Stimulated activated memory B cell treated with anti-CD40 and anti-IgM and Interleukin-4, amounts not matched to agents 10 μg/mL and 1 μg/mL and 100 μg/mL, for 72 hours (primary cell): ENCODE data around the gene RXRG.
"Not testable (repeated sequence)": the region's sequence is repeated elsewhere in the genome, so short reads cannot be mapped to it uniquely, and the experiment has no call there.

ENCODE experiments used
- ATAC-seq: fragments of 150-1000 bp; cut with Tn5 transposase; 2 replicates; pipeline ENCODE4 v1.10.0; 2021
- H3K27ac Mint-ChIP-seq: one replicate; pipeline ENCODE4 v1.8.0; 2022; ENCODE audit warnings: mild to moderate bottlenecking, mixed read lengths
- H3K27me3 Mint-ChIP-seq: one replicate; pipeline ENCODE4 v1.8.0; 2022; ENCODE audit warnings: mixed read lengths
- H3K36me3 Mint-ChIP-seq: one replicate; pipeline ENCODE4 v1.8.0; 2022; ENCODE audit warnings: mixed read lengths
- H3K4me1 Mint-ChIP-seq: one replicate; pipeline ENCODE4 v1.8.0; 2022; ENCODE audit warnings: mixed read lengths
- H3K4me3 Mint-ChIP-seq: one replicate; pipeline ENCODE4 v1.8.0; 2022; ENCODE audit warnings: mild to moderate bottlenecking, moderate library complexity, mixed read lengths
- H3K9me3 Mint-ChIP-seq: one replicate; pipeline ENCODE4 v1.8.0; 2022; ENCODE audit warnings: mixed read lengths

The RXRG gene

GRCh38 chr1:165459683-165460082, 14.8 kb upstream of the RXRG start:
- H3K9me3 Mint-ChIP-seq, H3K36me3 Mint-ChIP-seq, H3K4me3 Mint-ChIP-seq, H3K27ac Mint-ChIP-seq, ATAC-seq, H3K4me1 Mint-ChIP-seq: not testable (repeated sequence)
- H3K27me3 Mint-ChIP-seq, result peaks cover 13% of the 10 kb centered on the region

- no peak for ATAC-seq
- H3K27ac Mint-ChIP-seq, result no peak overlapping the region
- H3K27me3 Mint-ChIP-seq, result peaks cover 13% of the 10 kb centered on the region
- H3K4me1 Mint-ChIP-seq, result no peaks in the 10 kb centered on the region
- no peaks in the 10 kb centered on the region for H3K36me3 Mint-ChIP-seq
- H3K4me3 Mint-ChIP-seq, result no peak overlapping the region
- no peaks in the 10 kb centered on the region for H3K9me3 Mint-ChIP-seq
Observed at GRCh38 chr1:165456861-165457260, 11.9 kb upstream of the RXRG start.

DNA sequence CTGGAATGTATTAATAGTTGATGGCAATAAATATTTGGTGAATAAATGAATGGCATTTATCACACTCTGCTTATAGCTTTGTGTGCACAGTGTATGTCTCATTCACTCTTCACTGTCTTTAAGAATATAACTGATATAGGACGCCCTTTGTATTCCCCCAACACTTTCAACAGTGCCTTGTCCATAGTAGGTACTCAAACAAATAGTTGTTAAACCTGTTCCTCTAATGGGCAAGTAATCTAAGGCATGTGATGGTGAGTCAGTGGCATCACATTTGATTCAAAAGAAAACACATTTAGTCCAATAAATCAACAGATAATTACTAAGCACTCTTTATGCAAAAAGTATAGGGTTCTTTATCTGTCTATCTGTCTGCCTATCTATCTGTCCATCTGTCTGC, 11.2 kb upstream of the RXRG start:
- peaks cover 13% of the 10 kb centered on the region for H3K27me3 Mint-ChIP-seq
- no peaks in the 10 kb centered on the region for H3K9me3 Mint-ChIP-seq
- H3K36me3 Mint-ChIP-seq, result no peaks in the 10 kb centered on the region
- ATAC-seq, result no peak
- H3K4me1 Mint-ChIP-seq, result no peaks in the 10 kb centered on the region
- H3K4me3 Mint-ChIP-seq, result no peak overlapping the region
- no peak overlapping the region for H3K27ac Mint-ChIP-seq

GRCh38 chr1:165455111-165455510, 10.2 kb upstream of the RXRG start:
- Mint-ChIP-seq H3K4me1 (no peaks in the 10 kb centered on the region), H3K27ac (no peak overlapping the region), H3K36me3 (no peaks in the 10 kb centered on the region), H3K4me3 (no peak overlapping the region), H3K27me3 (peaks cover 18% of the 10 kb centered on the region), H3K9me3 (no peaks in the 10 kb centered on the region)
- ATAC-seq, result no peak

- H3K4me1 Mint-ChIP-seq, result no peaks in the 10 kb centered on the region
- no peak overlapping the region for H3K4me3 Mint-ChIP-seq
- no peaks in the 10 kb centered on the region for H3K36me3 Mint-ChIP-seq
- no peak overlapping the region for H3K27ac Mint-ChIP-seq
- H3K27me3 Mint-ChIP-seq, result peaks cover 23% of the 10 kb centered on the region
- ATAC-seq, result no peak
- no peaks in the 10 kb centered on the region for H3K9me3 Mint-ChIP-seq
Observed at GRCh38 chr1:165454091-165454610, 9.2 kb upstream of the RXRG start.

DNA sequence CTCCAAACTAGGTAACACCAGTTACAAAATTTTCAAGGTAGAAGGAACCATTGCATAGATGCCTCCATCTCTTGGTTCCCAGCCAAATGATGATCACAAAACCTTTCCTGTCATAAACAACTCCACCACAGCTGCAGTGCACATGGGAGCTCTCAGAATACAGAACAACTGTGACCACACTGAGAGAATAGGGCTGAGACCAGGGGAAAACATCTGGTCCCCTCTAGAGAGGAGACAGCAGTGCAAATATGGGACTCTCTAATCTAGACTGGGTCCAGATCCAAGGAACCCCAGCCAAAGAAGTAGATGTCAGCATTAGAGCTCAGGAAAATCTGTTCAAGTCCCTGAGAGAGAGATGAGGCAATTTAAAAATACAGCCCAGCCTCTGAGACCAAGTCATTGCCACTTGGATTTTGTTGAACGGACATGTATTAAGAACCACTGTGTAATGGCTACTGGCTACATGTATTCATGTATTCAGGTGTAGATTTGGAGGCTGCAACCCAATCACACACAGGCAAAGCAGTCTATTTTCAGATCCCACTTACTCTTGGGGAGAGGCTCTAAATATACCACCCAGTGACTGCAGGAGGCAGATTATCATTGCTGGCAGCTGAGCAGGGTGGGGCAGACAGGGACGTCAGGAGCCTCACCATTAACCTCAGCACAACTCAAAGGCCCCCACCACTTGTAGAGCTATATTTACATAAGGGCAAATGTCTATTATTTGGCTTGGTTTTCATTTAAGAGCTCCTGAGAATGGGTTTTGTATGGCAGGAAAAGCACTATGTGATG, 7.6 kb upstream of the RXRG start:
- Mint-ChIP-seq H3K36me3 (no peaks in the 10 kb centered on the region), H3K27ac (no peak overlapping the region), H3K9me3 (peaks cover 3% of the 10 kb centered on the region), H3K4me1 (no peaks in the 10 kb centered on the region), H3K27me3 (peaks cover 23% of the 10 kb centered on the region), H3K4me3 (no peak overlapping the region)
- no peak for ATAC-seq

DNA sequence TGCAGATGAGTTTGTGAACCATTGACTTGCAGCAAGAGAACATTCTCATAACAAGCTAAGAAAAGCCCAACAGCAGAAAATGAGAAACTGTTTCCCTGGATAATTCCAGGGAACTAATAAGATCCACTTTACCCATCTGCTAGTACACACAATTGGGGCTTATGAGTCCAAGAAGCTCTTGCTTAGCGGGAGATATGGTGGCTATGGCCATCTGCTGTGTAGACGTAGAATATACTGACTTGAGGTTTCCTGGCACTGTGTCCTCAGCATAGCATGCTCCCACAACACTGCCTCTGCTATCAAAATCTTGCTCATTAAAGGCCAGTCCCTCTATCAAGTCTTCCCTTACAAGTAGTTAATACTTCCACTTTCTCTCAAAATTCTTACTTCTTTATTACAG, 6.8 kb upstream of the RXRG start:
- H3K27ac Mint-ChIP-seq, result no peak overlapping the region
- no peaks in the 10 kb centered on the region for H3K36me3 Mint-ChIP-seq
- H3K27me3 Mint-ChIP-seq, result peaks cover 17% of the 10 kb centered on the region
- H3K4me1 Mint-ChIP-seq, result no peaks in the 10 kb centered on the region
- H3K9me3 Mint-ChIP-seq, result peaks cover 3% of the 10 kb centered on the region
- H3K4me3 Mint-ChIP-seq, result no peak overlapping the region
- ATAC-seq, result no peak

GRCh38 chr1:165449131-165449530, 4.2 kb upstream of the RXRG start:
- Mint-ChIP-seq H3K27me3 (peaks cover 10% of the 10 kb centered on the region), H3K4me1 (no peaks in the 10 kb centered on the region), H3K27ac (no peak overlapping the region), H3K36me3 (no peaks in the 10 kb centered on the region), H3K4me3 (no peak overlapping the region), H3K9me3 (peaks cover 3% of the 10 kb centered on the region)
- no peak for ATAC-seq

- H3K4me1 Mint-ChIP-seq, result no peaks in the 10 kb centered on the region
- peaks cover 3% of the 10 kb centered on the region for H3K9me3 Mint-ChIP-seq
- peaks cover 8% of the 10 kb centered on the region for H3K27me3 Mint-ChIP-seq
- no peak for ATAC-seq
- H3K27ac Mint-ChIP-seq, result no peak overlapping the region
- no peaks in the 10 kb centered on the region for H3K36me3 Mint-ChIP-seq
- H3K4me3 Mint-ChIP-seq, result no peak overlapping the region
Observed at GRCh38 chr1:165445388-165445787, 462 bp upstream of the RXRG start.

- ATAC-seq, result no peak
- no peak overlapping the region for H3K4me3 Mint-ChIP-seq
- no peak overlapping the region for H3K27ac Mint-ChIP-seq
- H3K27me3 Mint-ChIP-seq, result peaks cover 9% of the 10 kb centered on the region
- H3K36me3 Mint-ChIP-seq, result no peaks in the 10 kb centered on the region
- H3K4me1 Mint-ChIP-seq, result no peaks in the 10 kb centered on the region
- H3K9me3 Mint-ChIP-seq, result peaks cover 3% of the 10 kb centered on the region
Observed at GRCh38 chr1:165443539-165444311, 1.2 kb downstream of the RXRG start.

DNA sequence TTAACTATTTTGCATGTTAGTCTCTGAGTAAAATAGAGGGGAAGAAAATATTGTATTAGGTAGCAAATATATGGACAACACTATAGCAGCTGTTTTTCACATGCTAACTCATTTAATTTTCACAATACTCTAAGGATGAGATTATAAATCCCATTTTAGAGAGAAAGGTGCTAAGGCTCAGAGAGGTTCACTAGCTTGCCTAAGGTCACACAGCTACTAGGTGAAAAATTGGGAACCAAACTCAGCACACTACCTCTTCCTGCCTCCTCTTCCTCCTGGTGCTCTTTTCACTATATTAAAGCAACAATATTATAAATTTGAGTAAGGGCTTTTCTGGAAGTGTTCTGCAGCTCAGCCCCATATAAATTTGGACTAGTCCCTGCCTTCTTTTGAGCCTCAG, 2.3 kb downstream of the RXRG start:
- no peaks in the 10 kb centered on the region for H3K36me3 Mint-ChIP-seq
- peaks cover 11% of the 10 kb centered on the region for H3K27me3 Mint-ChIP-seq
- H3K4me3 Mint-ChIP-seq, result no peak overlapping the region
- no peaks in the 10 kb centered on the region for H3K9me3 Mint-ChIP-seq
- no peak for ATAC-seq
- H3K4me1 Mint-ChIP-seq, result no peaks in the 10 kb centered on the region
- H3K27ac Mint-ChIP-seq, result no peak overlapping the region

- Mint-ChIP-seq H3K9me3 (no peaks in the 10 kb centered on the region), H3K4me1 (no peaks in the 10 kb centered on the region), H3K36me3 (no peaks in the 10 kb centered on the region), H3K4me3 (no peak overlapping the region), H3K27me3 (peaks cover 17% of the 10 kb centered on the region), H3K27ac (no peak overlapping the region)
- ATAC-seq, result no peak
Observed at GRCh38 chr1:165442053-165442452, 2.9 kb downstream of the RXRG start.

- Mint-ChIP-seq H3K36me3 (no peaks in the 10 kb centered on the region), H3K4me1 (no peaks in the 10 kb centered on the region), H3K4me3 (no peak overlapping the region), H3K9me3 (no peaks in the 10 kb centered on the region), H3K27me3 (peaks cover 17% of the 10 kb centered on the region), H3K27ac (no peak overlapping the region)
- ATAC-seq, result no peak
Observed at GRCh38 chr1:165441166-165441880, 3.6 kb downstream of the RXRG start.

DNA sequence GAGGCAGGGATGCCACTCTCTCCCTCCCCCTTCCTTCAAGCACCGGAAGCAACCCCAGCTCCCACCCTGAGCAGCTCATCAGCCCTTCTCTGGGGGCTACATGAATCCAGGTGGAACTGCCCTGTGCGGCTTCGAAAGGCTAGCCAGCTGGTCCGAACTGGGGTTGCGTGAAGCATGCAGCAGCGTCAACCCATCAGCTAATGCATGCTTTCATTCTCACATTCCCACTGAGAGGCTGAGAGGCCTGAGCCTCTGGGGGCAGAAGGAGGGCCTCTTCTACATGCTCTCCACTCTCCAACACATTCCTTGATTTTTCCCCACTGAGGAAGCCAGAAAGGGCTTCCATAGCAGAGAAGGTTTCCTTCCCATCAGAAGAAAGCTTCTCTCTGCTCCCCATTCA, 5.6 kb downstream of the RXRG start:
- Mint-ChIP-seq H3K36me3 (no peaks in the 10 kb centered on the region), H3K4me3 (no peak overlapping the region), H3K9me3 (no peaks in the 10 kb centered on the region), H3K27ac (no peak overlapping the region), H3K4me1 (no peaks in the 10 kb centered on the region), H3K27me3 (peaks cover 17% of the 10 kb centered on the region)
- ATAC-seq, result no peak

DNA sequence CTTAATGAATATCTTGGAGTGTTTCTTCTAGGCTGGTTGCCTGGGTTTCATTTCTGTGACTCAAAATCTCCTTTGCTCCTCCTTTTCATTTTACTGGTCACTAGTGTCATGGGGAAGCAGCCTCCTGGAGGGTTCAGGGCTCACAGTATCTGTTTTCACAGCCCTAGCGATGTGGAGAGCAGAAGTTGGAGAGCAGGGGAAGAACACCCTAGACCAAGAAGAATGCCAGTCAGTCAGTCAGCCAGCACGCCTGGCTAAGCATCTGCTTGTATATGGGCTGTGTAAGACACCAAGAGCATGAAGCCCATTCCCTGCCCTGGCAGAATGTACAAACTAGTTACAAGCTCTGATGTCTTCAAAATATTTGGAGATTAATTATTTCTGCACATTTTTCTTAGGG, 7.9 kb downstream of the RXRG start:
- Mint-ChIP-seq H3K27ac (no peak overlapping the region), H3K36me3 (no peaks in the 10 kb centered on the region), H3K4me3 (no peak overlapping the region), H3K9me3 (no peaks in the 10 kb centered on the region), H3K27me3 (peaks cover 17% of the 10 kb centered on the region), H3K4me1 (no peaks in the 10 kb centered on the region)
- ATAC-seq, result no peak
